IMR-90 (cell line): Measurements from ENCODE around the gene SPTBN5. TPM values are rescaled to one million over a fixed set of nuclear protein-coding genes. Genes with fewer than 3 reads are reported as not detected.

Source experiments
- ATAC-seq: fragments of 200-7000 bp; cut with Tn5 transposase; 2 replicates; pipeline ENCODE4 v1.9.1; 2020; ENCODE audit warnings: low read depth, mild to moderate bottlenecking, moderate library complexity
- BruUV-seq: library from RNA; stranded (reverse); fragments of 400-500 nt; replicated peaks from 2 replicates; lab custom pipeline; 2021; lab: Mats Ljungman, UMichigan
- CTCF ChIA-PET: fragments of 300-600 bp; formaldehyde crosslinking; extraction: SDS; loops from one replicate; lab custom pipeline; 2021; ENCODE audit warnings: antibody characterized with exemption; lab: Yijun Ruan, JAX
- POLR2A ChIA-PET: fragments of 300-600 bp; sonication (Branson Sonifier 250); formaldehyde crosslinking; loops from one replicate; lab custom pipeline; 2022; ENCODE audit warnings: antibody characterized with exemption; ENCODE audit not compliant: unreplicated experiment; lab: Charles Lee
- DNase-seq: peaks from one replicate; pipeline ENCODE4 v3.0.0; 2013
- H2AFZ ChIP-seq: replicated peaks from 2 replicates; pipeline ENCODE3; 2013; ENCODE audit warnings: low read length, mild to moderate bottlenecking; ENCODE audit not compliant: poor library complexity
- H2AK5ac ChIP-seq: 2 replicates; pipeline ENCODE4 v1.6.1; 2013; ENCODE audit warnings: low read depth, low read length, inconsistent platforms
- H2AK9ac ChIP-seq: replicated peaks from 2 replicates; pipeline ENCODE3; 2013; ENCODE audit warnings: mild to moderate bottlenecking, low read depth, low read length, moderate library complexity; ENCODE audit not compliant: poor library complexity
- H2BK120ac ChIP-seq: 2 replicates; pipeline ENCODE4 v1.6.1; 2013; ENCODE audit warnings: low read depth, low read length, inconsistent platforms
- H2BK15ac ChIP-seq: 3 replicates; pipeline ENCODE4 v1.6.1; 2013; ENCODE audit warnings: low read depth, low read length, inconsistent platforms
- H2BK20ac ChIP-seq: 2 replicates; pipeline ENCODE4 v1.6.1; 2013; ENCODE audit warnings: low read depth, mild to moderate bottlenecking, inconsistent platforms, low read length, moderate library complexity
- H2BK5ac ChIP-seq: 2 replicates; pipeline ENCODE4 v1.6.1; 2013; ENCODE audit warnings: mild to moderate bottlenecking, low read depth, low read length, inconsistent platforms; ENCODE audit not compliant: poor library complexity, severe bottlenecking
- H3K14ac ChIP-seq: replicated peaks from 2 replicates; pipeline ENCODE4 v1.6.1; 2013; ENCODE audit warnings: low read depth, low read length, inconsistent platforms
- H3K18ac ChIP-seq: 2 replicates; pipeline ENCODE4 v1.6.1; 2013; ENCODE audit warnings: low read depth, low read length, control low read depth
- H3K23ac ChIP-seq: 2 replicates; pipeline ENCODE4 v1.6.1; 2013; ENCODE audit warnings: low read depth, low read length, inconsistent platforms
- H3K27ac ChIP-seq: 2 replicates; pipeline ENCODE4 v1.5.1; 2013; ENCODE audit warnings: mild to moderate bottlenecking, control low read depth, low read length; ENCODE audit not compliant: insufficient read depth
- H3K27me3 ChIP-seq: 2 replicates; pipeline ENCODE4 v1.6.1; 2013; ENCODE audit warnings: low read length; ENCODE audit not compliant: control insufficient read depth, insufficient read depth
- H3K36me3 ChIP-seq: 2 replicates; pipeline ENCODE4 v1.6.1; 2013; ENCODE audit warnings: low read length, mixed read lengths; ENCODE audit not compliant: control insufficient read depth, insufficient read depth
- H3K4ac ChIP-seq: 2 replicates; pipeline ENCODE4 v1.6.1; 2013; ENCODE audit warnings: low read depth, low read length, inconsistent platforms
- H3K4me1 ChIP-seq: 2 replicates; pipeline ENCODE4 v1.6.1; 2013; ENCODE audit warnings: low read length, mixed read lengths; ENCODE audit not compliant: control insufficient read depth, insufficient read depth
- H3K4me2 ChIP-seq: 2 replicates; pipeline ENCODE4 v1.6.1; 2013; ENCODE audit warnings: low read depth, mild to moderate bottlenecking, control low read depth, low read length, moderate library complexity
- H3K4me3 ChIP-seq: 2 replicates; pipeline ENCODE4 v1.5.1; 2013; ENCODE audit warnings: low read depth, mild to moderate bottlenecking, control low read depth, low read length, moderate library complexity; ENCODE audit not compliant: insufficient read depth
- H3K56ac ChIP-seq: 2 replicates; pipeline ENCODE4 v1.6.1; 2013; ENCODE audit warnings: low read length, inconsistent platforms; ENCODE audit not compliant: insufficient read depth; ENCODE audit errors: extremely low read depth
- H3K79me1 ChIP-seq, 2 experiments: 2 replicates each; pipeline ENCODE4 v1.6.1; 2013; ENCODE audit warnings: low read length in 2 of 2, inconsistent platforms in 1 of 2, low read depth in 1 of 2
- H3K9ac ChIP-seq: 2 replicates; pipeline ENCODE4 v1.6.1; 2013; ENCODE audit warnings: low read depth, low read length, control low read depth
- H3K9me1 ChIP-seq: 2 replicates; pipeline ENCODE4 v1.6.1; 2013; ENCODE audit warnings: low read length, inconsistent platforms; ENCODE audit not compliant: insufficient read depth
- H3K9me3 ChIP-seq: 2 replicates; pipeline ENCODE4 v1.6.1; 2013; ENCODE audit warnings: low read length; ENCODE audit not compliant: control insufficient read depth, insufficient read depth
- H4K20me1 ChIP-seq: 2 replicates; pipeline ENCODE4 v1.6.1; 2013; ENCODE audit warnings: low read length, inconsistent platforms; ENCODE audit not compliant: insufficient read depth
- H4K5ac ChIP-seq: 2 replicates; pipeline ENCODE4 v1.6.1; 2013; ENCODE audit warnings: mild to moderate bottlenecking, low read depth, low read length, control low read depth
- H4K8ac ChIP-seq, 2 experiments: 2 replicates each; pipeline ENCODE4 v1.6.1; 2013; ENCODE audit warnings: low read depth in 2 of 2, low read length in 2 of 2, control low read depth in 1 of 2, inconsistent platforms in 1 of 2
- H4K91ac ChIP-seq: 2 replicates; pipeline ENCODE4 v1.6.1; 2013; ENCODE audit warnings: low read depth, low read length, inconsistent platforms; ENCODE audit not compliant: insufficient read depth
- WGBS, 2 experiments: methylation state at CpG; one replicate each; pipeline versions ENCODE4 v1.1.5 to v1.1.7; 2013; ENCODE audit warnings: missing lambda C conversion rate in 2 of 2; ENCODE audit not compliant: insufficient read length in 1 of 2; ENCODE audit errors: extremely low coverage in 2 of 2; 5-methylcytosine and 5-hydroxymethylcytosine counted together
- dilution Hi-C: fragments of 300-500 bp; cut with HindIII; formaldehyde crosslinking; loops from one replicate; pipeline ENCODE4 v1.14.3; 2018; ENCODE audit warnings: low sequenced_read_pairs; ENCODE audit not compliant: unreplicated experiment
- in situ Hi-C: fragments of 300-500 bp; cut with MboI; formaldehyde crosslinking; loops from 3 replicates; pipeline ENCODE4 v1.14.3; 2019; ENCODE audit warnings: low sequenced_read_pairs, inconsistent platforms, mixed read lengths
- intact Hi-C: fragments of 100-400 bp; cut with micrococcal nuclease; formaldehyde crosslinking; loops from 2 replicates; pipeline ENCODE4 v1.10.0; 2022
- polyA plus RNA-seq, 3 experiments: library from polyadenylated mRNA; depleted of rRNA; stranded (reverse); fragments of >200 nt; gene quantifications; 2 replicates each; pipeline ENCODE4 v1.2.3, GENCODE V29; 2012; ENCODE audit warnings: low replicate concordance in 1 of 3
- total RNA-seq: library from RNA; depleted of rRNA; stranded (reverse); fragments of >200 nt; gene quantifications from 2 replicates; pipeline ENCODE4 v1.2.3, GENCODE V29; 2012
- TF ChIP-seq, protein P1 (sequence below): fragments of 150-350 bp; IDR thresholded peaks from 2 replicates; pipeline ENCODE4 v1.6.1; 2017; ENCODE audit warnings: mild to moderate bottlenecking, antibody characterized with exemption, low read length, low read depth

The SPTBN5 gene
- total and polyA plus RNA-seq, 2 of the 4 experiments (the other 2 are of a cell fraction): under 0.01 to 0.38 TPM

DNA sequence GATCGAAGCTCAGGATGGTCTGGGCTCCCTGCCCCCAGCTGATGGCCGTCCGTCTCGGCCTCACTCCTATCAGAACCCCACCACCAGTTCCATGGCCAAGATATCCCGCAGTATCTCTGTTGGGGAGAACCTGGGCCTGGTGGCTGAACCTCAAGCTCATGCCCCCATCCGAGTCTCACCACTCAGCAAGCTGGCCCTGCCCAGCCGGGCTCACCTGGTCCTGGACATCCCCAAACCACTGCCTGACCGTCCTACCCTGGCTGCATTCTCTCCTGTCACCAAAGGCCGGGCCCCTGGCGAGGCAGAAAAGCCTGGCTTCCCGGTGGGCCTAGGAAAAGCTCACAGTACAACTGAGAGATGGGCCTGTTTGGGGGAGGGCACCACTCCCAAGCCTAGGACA lies 70.4 kb downstream of the SPTBN5 start:
- Histone ChIP-seq H3K4me1 (peaks cover 2% of the 10 kb centered on the region; the same call in 1 of the 2 replicates), H2AK5ac (no peak overlapping the region), H2BK120ac (no peak overlapping the region), H2AK9ac (no peak overlapping the region), H3K4me3 (no peak overlapping the region), H2BK20ac (no peak overlapping the region), H3K27ac (no peak overlapping the region), H3K79me1 (peaks cover 2 to 5% of the 10 kb centered on the region in 2 experiments; a peak in 3 of 4 replicates), H4K91ac (no peak overlapping the region), H2AFZ (no peak overlapping the region), H3K56ac (no peak overlapping the region), H3K9me1 (no peaks in the 10 kb centered on the region), H3K4me2 (no peak overlapping the region), H2BK15ac (no peak overlapping the region), H3K4ac (no peak overlapping the region), H3K14ac (no peak overlapping the region), H3K18ac (no peak overlapping the region), H3K36me3 (peaks cover 64% of the 10 kb centered on the region), H3K27me3 (no peaks in the 10 kb centered on the region), H3K9me3 (no peaks in the 10 kb centered on the region), H3K23ac (no peak overlapping the region), H2BK5ac (no peak overlapping the region), H3K9ac (no peak overlapping the region), H4K20me1 (no peaks in the 10 kb centered on the region; the same call in 1 of the 2 replicates), H4K8ac (no peak overlapping the region), H4K5ac (no peak overlapping the region)
- in situ Hi-C loops: no loop called here
- ChIA-PET CTCF (no interaction called here), POLR2A (no interaction called here)
- dilution Hi-C loops: no loop called here
- no peak for DNase-seq
- whole genome bisulfite sequencing, 2 experiments: no CpG with 5 or more reads among the region's 11 CpGs
- ATAC-seq: no peak
- BruUV-seq: no TSS peak
- intact Hi-C loops: no loop called here
- TF ChIP-seq, protein P1, sequence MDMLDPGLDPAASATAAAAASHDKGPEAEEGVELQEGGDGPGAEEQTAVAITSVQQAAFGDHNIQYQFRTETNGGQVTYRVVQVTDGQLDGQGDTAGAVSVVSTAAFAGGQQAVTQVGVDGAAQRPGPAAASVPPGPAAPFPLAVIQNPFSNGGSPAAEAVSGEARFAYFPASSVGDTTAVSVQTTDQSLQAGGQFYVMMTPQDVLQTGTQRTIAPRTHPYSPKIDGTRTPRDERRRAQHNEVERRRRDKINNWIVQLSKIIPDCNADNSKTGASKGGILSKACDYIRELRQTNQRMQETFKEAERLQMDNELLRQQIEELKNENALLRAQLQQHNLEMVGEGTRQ: no peak
